ENCODE measurements around the gene DTNBP1. TPM values are rescaled to one million over a fixed set of nuclear protein-coding genes. Genes with fewer than 3 reads are reported as not detected.

Gene DTNBP1, protein sequence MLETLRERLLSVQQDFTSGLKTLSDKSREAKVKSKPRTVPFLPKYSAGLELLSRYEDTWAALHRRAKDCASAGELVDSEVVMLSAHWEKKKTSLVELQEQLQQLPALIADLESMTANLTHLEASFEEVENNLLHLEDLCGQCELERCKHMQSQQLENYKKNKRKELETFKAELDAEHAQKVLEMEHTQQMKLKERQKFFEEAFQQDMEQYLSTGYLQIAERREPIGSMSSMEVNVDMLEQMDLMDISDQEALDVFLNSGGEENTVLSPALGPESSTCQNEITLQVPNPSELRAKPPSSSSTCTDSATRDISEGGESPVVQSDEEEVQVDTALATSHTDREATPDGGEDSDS
- 2.0 and 10.3 TPM in 2 replicates for total RNA-seq (2014; rRNA removed; shearing (Covaris generic); ENCODE audit: low replicate concordance)

DNA sequence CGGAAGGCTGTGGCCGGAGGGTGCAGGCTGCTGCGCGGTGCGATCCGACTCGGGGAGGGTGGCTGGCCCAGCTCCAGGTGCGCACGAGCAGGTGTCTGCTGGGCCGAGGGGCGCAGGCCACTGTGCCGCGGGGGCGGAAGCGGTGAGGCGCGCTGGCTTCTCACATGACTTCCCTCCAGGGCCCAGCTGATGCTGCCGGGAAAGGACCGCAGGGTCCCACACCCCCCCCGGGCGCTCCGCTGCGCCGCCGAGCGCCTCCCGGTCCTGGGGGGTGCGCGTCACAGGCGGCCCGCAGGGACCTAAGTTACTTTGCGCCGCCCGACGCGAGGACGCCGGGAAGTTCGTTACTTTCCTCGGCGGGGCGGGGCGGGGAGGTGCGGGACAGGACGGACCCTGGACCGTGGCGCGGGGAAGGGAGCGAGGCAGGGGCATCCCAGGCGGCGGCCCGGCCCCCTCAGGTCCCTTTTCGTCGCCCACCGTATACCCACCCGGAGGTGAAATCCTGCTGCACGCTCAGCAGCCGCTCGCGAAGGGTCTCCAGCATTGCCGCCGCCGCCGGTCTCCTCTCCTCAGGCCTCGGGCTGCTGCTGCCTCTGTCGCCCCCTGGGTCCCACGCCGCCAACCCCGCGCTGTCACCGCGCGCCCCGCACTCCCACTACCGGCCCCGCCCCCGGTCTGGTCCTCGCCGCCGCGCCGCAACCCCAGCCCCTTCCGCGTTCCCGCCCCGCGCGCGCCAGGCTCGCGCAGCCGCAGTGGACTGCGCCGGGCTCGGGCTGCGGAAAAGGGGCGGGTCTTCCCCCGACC lies at the start of gene DTNBP1:
Gene DTNBP1, minus strand, starts transcription at position 703 of the 804 bp plus-strand sequence. Its CDS starts 159 bp downstream, at position 544.
- DNase-seq: peak; percentile 74
- Histone ChIP-seq H3K36me3 (no peaks in the 10 kb centered on the region), H3K4me3 (peak within 1 kb of the TSS; percentile 64), H3K9me3 (no peaks in the 10 kb centered on the region), H3K27me3 (no peaks in the 10 kb centered on the region)

DNA sequence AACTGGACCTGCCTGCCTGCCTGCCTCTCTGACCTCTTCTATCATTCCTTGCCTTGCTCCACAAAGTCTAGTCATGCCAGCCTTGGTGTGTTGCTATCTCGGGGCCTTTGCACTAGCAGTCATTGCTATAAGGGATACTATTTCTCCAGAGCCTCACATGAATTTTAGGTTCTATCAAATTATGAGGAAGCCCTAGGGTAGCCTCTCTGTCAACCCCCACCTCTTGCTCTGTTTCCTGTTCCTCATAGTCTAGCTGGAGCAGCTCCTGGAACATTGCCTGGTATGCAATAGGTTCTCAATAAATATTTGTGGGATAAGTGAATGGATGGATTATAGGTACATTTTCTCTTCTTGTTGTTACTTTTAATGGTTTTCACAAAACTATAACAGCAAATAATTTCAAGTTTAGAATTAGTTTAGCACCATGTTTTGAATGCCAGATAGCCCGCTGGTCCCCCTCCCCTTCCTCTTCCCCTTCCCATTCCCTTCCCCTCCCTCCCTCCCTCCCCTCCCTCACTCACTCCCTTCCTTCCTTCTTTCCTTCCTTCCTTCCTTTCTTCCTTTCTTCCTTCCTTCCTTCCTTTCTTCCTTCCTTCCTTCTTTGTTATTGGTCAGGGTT lies 46.9 kb upstream of the DTNBP1 start:
- H3K9me3 ChIP-seq: no peaks in the 10 kb centered on the region
- H3K36me3 ChIP-seq: no peaks in the 10 kb centered on the region
- H3K27me3 ChIP-seq: no peaks in the 10 kb centered on the region
- no peak overlapping the region for H3K4me3 ChIP-seq
- no peak for DNase-seq

DNA sequence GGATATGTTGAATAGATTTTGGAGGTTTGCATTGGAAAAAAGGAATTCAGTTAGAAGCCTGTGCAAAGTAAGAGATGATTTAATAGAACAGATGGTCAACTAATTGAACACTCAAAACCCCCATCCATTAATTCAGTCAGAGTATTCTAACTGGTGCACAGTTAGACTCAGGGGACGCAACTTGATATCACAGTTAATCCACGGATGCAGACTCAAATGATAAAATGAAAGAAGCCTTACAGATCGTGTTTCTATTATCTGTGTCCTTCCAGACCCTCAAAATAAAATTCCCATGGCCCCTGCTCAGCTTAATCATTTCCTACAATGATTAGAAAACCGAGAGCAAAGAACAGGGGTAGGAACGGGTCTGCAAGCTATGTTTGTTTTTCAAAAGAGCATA lies 45.4 kb upstream of the DTNBP1 start:
- Histone ChIP-seq H3K9me3 (no peaks in the 10 kb centered on the region), H3K27me3 (no peaks in the 10 kb centered on the region), H3K4me3 (no peak overlapping the region), H3K36me3 (no peaks in the 10 kb centered on the region)
- no peak for DNase-seq

DNA sequence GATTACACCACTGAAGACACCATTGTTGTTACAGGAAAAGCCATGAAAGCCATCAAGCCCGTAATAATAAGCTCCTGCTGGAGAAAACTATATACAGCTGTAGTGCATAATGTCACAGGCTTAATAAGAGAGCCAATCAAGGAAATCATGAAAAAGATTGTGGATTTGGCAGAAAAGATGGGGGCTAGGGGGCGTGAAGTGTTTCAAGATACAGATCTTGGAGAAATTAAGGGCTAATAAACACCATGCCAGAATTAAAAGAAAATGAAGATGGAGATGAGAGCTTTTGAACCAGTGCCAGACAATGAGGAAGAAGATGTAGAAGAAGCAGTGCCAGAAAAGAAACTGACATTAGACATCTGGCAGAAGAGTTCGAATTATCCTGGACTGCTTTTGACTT lies 43.2 kb upstream of the DTNBP1 start:
- Histone ChIP-seq H3K4me3 (no peak overlapping the region), H3K27me3 (no peaks in the 10 kb centered on the region), H3K9me3 (no peaks in the 10 kb centered on the region), H3K36me3 (no peaks in the 10 kb centered on the region)
- DNase-seq: no peak

DNA sequence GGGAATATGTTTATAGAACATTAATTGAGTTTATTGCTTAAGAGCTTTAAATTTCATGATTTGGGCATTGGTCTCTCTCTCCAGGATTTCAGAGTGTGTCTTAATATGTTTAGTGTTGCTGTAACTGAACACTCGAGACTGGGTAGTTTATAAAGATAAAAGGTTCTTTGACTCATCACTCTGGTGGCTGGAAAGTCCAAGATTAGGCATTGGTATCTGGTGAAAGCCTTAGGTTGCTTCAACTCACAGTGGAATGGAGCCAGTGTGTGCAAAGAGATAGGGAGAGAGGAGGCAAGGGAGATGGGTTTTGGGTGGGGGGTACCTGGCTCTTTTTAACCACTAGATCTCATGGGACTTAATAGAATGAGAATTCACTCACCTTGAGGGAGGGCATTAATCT lies 35.6 kb upstream of the DTNBP1 start:
- no peaks in the 10 kb centered on the region for H3K9me3 ChIP-seq
- no peak for DNase-seq
- no peaks in the 10 kb centered on the region for H3K36me3 ChIP-seq
- H3K4me3 ChIP-seq: no peak overlapping the region
- H3K27me3 ChIP-seq: peaks cover 2% of the 10 kb centered on the region; the same call in 1 of the 2 replicates

DNA sequence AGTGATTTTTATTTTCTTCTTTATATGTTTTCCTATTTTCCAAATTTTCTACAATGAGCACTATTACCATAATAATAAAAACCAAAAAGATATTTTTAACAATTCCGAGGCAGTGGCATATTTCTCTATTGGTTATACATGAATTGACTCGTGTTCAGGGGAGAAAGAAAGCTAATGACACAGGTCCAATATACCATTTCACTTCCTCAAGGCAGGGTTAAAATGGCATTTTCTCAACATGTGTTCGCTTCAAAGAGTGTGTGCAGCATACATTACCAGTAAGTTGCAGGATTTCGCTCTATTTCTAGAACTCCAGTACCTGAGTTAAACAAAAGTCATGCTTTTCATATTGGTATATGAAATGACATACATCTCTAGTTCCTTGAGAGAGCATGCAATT lies 35.1 kb upstream of the DTNBP1 start:
- Histone ChIP-seq H3K27me3 (peaks cover 2% of the 10 kb centered on the region; the same call in 1 of the 2 replicates), H3K36me3 (no peaks in the 10 kb centered on the region), H3K4me3 (no peak overlapping the region), H3K9me3 (no peaks in the 10 kb centered on the region)
- no peak for DNase-seq

DNA sequence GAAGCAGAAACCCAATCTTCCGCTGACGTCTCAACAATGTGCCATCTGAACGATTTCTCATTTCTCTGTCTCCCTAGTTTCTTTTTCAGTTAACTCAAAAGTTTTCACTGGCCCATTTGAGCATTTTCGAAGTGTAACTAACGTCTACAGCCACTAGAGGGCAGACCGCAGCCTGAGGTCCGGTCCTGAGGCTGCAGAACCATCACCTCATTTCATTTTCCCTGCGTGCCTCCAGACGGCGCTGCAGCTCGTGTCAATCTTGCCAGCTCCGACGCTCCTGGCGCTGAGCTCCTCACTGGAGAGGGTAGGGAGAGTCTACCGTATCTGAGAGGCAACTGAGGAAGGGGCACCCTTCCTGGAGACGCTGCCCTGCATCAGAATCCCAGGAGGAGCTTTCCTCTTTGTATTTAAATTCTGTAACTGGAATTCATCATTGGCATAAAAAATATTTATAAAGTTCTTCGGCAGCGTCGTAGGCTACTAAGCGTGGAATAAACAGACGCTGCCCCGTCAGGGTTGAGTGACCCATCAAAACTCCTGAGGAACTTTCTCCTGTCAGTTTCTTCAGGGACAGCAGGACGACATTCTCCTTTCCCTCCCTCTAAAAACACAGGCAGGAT lies 28.5 kb upstream of the DTNBP1 start:
- H3K4me3 ChIP-seq: peak overlapping the region; percentile 47

DNA sequence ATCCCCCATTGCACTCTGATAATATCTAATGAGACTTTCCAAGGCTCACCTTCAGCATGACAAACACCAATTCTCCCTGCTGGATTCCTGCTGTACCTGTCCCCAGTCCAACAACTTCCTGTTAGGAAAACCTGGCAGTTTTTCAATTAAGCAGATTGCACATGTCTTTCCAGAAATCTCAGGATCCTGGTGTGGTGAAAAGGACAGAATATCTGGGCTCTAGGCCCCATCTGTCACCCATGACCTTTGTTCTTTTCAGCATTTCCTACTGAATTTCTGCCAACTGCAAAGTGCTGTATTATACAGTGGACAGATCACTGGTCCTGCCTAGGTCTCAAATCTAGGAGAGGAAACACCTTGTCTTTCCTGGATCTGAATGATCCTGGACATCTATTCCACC lies 27.7 kb upstream of the DTNBP1 start:
- no peaks in the 10 kb centered on the region for H3K9me3 ChIP-seq
- no peaks in the 10 kb centered on the region for H3K36me3 ChIP-seq
- no peak for DNase-seq
- H3K27me3 ChIP-seq: no peaks in the 10 kb centered on the region
- H3K4me3 ChIP-seq: no peak overlapping the region

More for the DNA sequence above, 28.5 kb upstream of the DTNBP1 start:
- H3K36me3 ChIP-seq: no peaks in the 10 kb centered on the region
- DNase-seq: peak; percentile 64
- H3K9me3 ChIP-seq: no peaks in the 10 kb centered on the region
- no peaks in the 10 kb centered on the region for H3K27me3 ChIP-seq

DNA sequence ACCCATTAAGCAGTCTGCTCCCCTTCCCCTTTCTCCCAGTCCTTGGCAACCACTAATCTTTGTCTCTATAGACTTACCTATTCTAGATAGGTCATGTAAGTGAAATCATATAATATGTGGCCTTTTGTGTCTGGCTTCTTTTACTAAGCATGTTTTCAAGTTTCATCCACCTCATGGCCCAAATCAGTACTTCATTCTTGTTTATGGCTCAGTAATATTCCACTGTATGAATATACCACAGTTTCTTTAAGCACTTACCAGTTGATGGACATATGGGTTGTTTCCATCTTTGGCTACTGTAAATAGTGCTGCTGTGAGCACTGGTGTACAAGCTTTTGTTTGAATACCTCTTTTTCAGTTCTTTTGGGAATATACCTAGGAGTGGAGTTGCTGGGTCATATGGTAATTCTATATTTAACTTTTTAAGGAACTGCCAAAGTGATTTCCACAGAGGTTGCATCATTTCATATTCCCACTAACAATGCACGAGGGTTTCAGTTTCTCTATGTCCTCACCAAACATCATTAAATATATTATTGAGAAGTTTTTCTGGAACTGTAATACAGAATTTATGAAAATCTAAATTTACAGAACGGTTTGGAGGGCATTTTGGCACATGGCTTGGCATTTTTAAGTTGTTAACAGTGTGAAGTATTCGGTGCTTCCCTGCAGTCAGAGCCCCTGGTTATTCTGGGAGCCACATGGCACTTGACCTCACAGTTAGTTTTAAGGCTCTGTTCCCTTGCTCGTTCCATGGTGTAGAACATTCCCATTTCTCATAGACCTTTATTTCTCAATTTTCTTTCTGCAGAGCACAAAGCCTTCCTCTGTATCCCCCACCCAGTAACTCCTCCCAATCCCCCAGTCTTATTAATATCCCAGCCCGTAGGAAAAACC lies 27.0 kb upstream of the DTNBP1 start:
- DNase-seq: no peak
- H3K27me3 ChIP-seq: no peaks in the 10 kb centered on the region
- no peaks in the 10 kb centered on the region for H3K36me3 ChIP-seq
- H3K4me3 ChIP-seq: no peak overlapping the region
- no peaks in the 10 kb centered on the region for H3K9me3 ChIP-seq

DNA sequence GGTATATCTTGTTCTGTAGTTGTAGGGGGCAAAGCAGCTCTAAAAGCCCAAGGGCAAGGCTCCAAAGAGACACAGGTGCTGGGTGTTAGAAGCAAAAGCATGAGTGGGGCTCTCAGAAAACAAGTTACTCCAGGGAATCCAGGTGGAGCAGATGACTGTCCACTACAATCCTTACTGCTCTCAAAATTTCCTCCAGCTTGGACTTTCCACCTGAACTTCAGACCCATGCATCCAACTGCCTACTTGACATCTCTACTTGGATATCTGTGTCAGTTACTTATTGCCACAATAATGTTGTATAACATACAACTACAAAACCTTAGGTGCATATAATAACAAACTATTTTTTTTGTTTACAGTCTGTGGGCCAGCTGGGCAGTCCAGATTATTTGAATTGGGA lies 22.8 kb upstream of the DTNBP1 start:
- Histone ChIP-seq H3K4me3 (no peak overlapping the region), H3K9me3 (no peaks in the 10 kb centered on the region), H3K27me3 (no peaks in the 10 kb centered on the region), H3K36me3 (no peaks in the 10 kb centered on the region)
- no peak for DNase-seq

DNA sequence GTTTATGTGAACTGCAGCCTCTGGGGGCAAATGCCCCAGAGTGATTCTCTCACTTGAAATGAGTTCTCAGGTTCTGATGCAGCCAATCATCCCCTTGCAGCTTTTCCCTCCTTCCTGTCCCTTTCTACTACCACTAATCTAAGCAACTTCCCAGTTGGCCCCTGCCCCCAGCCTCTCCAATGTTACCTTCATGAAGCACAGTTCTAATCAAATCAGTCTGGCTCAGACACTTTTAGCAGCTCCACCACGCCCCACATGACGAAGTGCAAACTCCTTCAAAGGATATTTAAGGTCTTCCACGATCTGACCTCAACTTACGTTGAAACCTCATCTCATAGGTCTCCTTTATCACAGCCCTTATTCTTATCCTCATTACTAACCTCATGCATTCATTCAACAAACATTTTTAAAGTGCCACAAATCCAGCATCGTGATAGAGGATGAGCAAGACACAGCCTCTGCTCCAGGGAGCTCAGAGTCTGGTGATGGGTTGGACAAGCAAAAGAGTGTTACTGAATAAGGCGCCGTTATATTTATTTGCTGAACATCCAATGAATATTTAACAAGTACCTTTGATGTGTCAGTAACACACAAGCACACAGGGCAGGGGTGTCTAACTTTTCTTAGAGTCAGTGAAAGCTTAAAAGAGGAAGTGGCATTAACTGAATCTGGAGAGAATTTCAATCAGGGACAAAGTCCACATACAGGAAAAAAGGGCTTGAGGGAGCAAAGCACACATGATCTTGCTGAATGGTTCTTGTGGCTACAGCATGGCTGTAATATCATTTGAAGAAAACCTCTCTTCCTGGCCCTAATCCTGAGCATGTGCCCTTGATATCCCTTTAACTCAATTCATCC lies 20.4 kb upstream of the DTNBP1 start:
- Histone ChIP-seq H3K27me3 (no peaks in the 10 kb centered on the region), H3K4me3 (no peak overlapping the region), H3K36me3 (no peaks in the 10 kb centered on the region), H3K9me3 (no peaks in the 10 kb centered on the region)
- DNase-seq: no peak

DNA sequence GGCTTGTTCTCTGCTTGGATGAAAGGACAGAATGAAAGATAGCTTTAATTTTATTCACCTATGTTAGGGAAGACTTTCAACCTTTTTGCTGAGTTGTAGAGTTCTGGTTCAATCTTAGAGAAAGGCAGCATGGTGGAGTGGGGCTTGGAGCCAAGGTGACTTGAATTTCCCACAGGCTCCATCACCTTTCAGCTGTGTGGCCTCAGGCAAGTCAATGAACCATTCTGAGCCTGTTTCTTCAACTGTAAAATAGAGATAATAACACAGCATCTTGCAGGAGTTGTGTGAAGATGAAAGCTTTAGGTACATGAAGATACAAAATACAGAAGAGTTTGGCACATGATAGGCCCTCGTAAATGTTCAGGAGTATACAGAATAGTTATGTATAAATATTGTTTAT lies 19.1 kb upstream of the DTNBP1 start:
- H3K27me3 ChIP-seq: no peaks in the 10 kb centered on the region
- no peak for DNase-seq

DNA sequence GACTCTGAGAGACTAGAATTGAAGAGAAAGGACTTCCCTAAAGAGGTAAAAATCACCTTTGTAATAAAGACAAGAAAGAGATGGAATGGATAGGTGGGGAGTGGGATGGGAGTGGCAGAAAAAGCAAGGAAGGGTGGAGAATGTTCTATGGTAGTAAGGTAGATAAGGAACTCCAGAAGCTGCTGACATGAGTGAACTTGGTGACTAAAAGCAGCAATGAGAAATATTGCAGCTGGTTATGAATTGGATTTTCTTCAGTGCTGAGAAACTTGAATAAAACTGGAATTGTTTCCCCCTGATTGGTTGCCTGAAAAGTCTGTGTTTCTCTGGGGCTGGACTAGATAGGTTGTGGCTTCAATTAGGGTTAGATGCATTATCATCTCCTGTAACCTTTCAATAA lies 15.7 kb upstream of the DTNBP1 start:
- DNase-seq: no peak
- H3K4me3 ChIP-seq: no peak overlapping the region
- H3K36me3 ChIP-seq: no peaks in the 10 kb centered on the region
- no peaks in the 10 kb centered on the region for H3K9me3 ChIP-seq
- H3K27me3 ChIP-seq: no peaks in the 10 kb centered on the region

More for the DNA sequence above, 19.1 kb upstream of the DTNBP1 start:
- no peaks in the 10 kb centered on the region for H3K36me3 ChIP-seq
- no peak overlapping the region for H3K4me3 ChIP-seq
- H3K9me3 ChIP-seq: no peaks in the 10 kb centered on the region

DNA sequence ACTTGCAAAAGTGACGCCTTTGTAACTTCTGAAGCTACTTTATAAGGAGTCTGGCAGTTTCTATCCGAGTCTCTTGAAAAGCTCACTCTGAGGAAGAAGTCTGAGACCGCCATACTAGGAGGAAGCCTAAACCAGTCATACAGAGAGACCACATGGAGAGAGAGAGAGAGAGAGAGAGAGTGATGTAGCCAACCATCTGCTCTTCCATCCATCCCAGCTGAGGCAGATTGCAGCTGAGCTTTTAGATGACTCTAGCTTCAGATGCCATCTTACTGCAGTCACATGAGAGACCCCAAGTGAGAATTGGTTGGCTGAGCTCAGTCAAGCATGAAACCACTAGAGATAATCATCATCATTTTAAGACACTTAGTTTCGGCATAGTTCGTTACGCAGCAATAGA lies 15.0 kb upstream of the DTNBP1 start:
- H3K27me3 ChIP-seq: no peaks in the 10 kb centered on the region
- H3K9me3 ChIP-seq: no peaks in the 10 kb centered on the region
- no peaks in the 10 kb centered on the region for H3K36me3 ChIP-seq
- no peak overlapping the region for H3K4me3 ChIP-seq
- DNase-seq: no peak

DNA sequence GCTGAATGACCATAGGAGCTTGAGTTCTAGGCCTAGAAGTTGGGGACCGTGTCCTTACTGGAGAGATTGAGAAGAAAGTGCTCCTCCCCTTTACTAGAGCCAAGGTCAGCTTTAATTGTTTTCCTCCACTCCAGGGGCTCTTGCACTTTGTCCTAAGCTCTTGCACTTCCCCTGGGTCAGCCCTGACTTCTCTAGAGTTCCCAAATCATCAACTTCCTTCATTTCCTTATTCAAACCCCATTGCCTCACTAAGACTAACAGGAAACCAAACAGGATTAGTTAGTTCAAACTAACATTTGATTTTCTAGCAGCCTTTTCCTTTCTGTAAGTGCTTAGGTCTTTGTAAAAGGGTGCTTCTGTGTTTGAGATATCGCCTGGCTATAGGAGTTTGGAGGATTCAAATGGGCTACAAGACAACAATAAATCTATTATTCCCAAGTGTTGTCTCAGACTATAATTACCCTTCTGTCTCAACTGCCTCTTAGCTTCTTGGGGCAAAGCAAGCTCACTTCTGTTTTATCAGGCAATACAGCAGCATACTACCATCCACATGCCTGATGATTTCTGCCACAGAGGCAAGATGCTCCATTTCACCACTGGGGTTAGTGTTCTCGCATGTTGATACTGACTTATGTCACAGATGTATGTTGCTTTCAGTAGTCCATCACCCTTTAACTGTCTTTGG lies 12.8 kb upstream of the DTNBP1 start:
- no peak overlapping the region for H3K4me3 ChIP-seq
- no peak for DNase-seq
- no peaks in the 10 kb centered on the region for H3K36me3 ChIP-seq
- H3K9me3 ChIP-seq: no peaks in the 10 kb centered on the region
- H3K27me3 ChIP-seq: no peaks in the 10 kb centered on the region
